GM12878 (cell line): Measurements from ENCODE around the gene NISCH. TPM values are rescaled to one million over a fixed set of nuclear protein-coding genes. Genes with fewer than 3 reads are reported as not detected.

Experiments used
- ATAC-seq: fragments of 200-7000 bp; cut with Tn5 transposase; 3 replicates; pipeline ENCODE4 v1.9.1; 2020; ENCODE audit warnings: mild to moderate bottlenecking, moderate library complexity
- BruUV-seq: library from RNA; stranded (reverse); fragments of 400-500 nt; replicated peaks from 2 replicates; lab custom pipeline; 2021; lab: Mats Ljungman, UMichigan
- CTCF ChIA-PET: fragments of 300-600 bp; sonication (Branson Sonifier 250); formaldehyde crosslinking; extraction: SDS; loops from one replicate; lab custom pipeline; 2021; ENCODE audit warnings: inconsistent platforms; lab: Yijun Ruan, JAX
- POLR2A ChIA-PET: fragments of 350-600 bp; formaldehyde crosslinking; extraction: SDS; loops from one replicate; lab custom pipeline; 2021; ENCODE audit warnings: inconsistent platforms; lab: Charles Lee
- RAD21 ChIA-PET: fragments of 300-600 bp; sonication (Branson Sonifier 250); formaldehyde crosslinking; loops from one replicate; lab custom pipeline; 2023; ENCODE audit warnings: antibody characterized with exemption; ENCODE audit not compliant: unreplicated experiment; lab: Charles Lee
- SMC1A ChIA-PET: fragments of 300-600 bp; sonication (Branson Sonifier 250); formaldehyde crosslinking; loops from one replicate; lab custom pipeline; 2023; ENCODE audit not compliant: unreplicated experiment, uncharacterized antibody; lab: Charles Lee
- DNase-seq: peaks from one replicate; pipeline ENCODE4 v3.0.0-alpha.2; 2011; ENCODE audit warnings: low read depth, low spot score
- FAIRE-seq: peaks from 3 replicates; lab custom pipeline; 2011; peaks lifted over from hg19 to GRCh38; lab: Jason Lieb, UNC
- H2AFZ ChIP-seq: 2 replicates; pipeline ENCODE4 v1.6.0; 2011; ENCODE audit warnings: low read depth, low read length, control low read depth; ENCODE audit not compliant: control insufficient read depth
- H3K27ac ChIP-seq: 2 replicates; pipeline ENCODE4 v1.5.1; 2011; ENCODE audit warnings: control low read depth; ENCODE audit not compliant: control insufficient read depth, insufficient read depth
- H3K27me3 ChIP-seq, 2 experiments: replicated peaks in 1 of 2; 2 replicates each; pipeline versions ENCODE4 v1.6.0 to v1.6.1; 2011; ENCODE audit warnings: low read length in 1 of 2; ENCODE audit not compliant: control insufficient read depth in 2 of 2, insufficient read depth in 2 of 2
- H3K36me3 ChIP-seq, 2 experiments: 2 replicates each; pipeline ENCODE4 v1.5.1; 2011; ENCODE audit warnings: low read length in 1 of 2; ENCODE audit not compliant: control insufficient read depth in 2 of 2, insufficient read depth in 2 of 2
- H3K4me1 ChIP-seq: 2 replicates; pipeline ENCODE4 v1.6.1; 2011; ENCODE audit warnings: mild to moderate bottlenecking, low read length, moderate library complexity, mixed read lengths; ENCODE audit not compliant: control insufficient read depth, insufficient read depth
- H3K4me2 ChIP-seq: 2 replicates; pipeline ENCODE4 v1.6.0; 2011; ENCODE audit warnings: control low read depth; ENCODE audit not compliant: control insufficient read depth, insufficient read depth
- H3K4me3 ChIP-seq: fragments of 200-600 bp; sonication (generic); 2 replicates; pipeline ENCODE4 v1.5.1; 2016
- H3K79me2 ChIP-seq: 2 replicates; pipeline ENCODE4 v1.6.0; 2011; ENCODE audit warnings: low read length; ENCODE audit not compliant: control insufficient read depth, insufficient read depth
- H3K9ac ChIP-seq: 2 replicates; pipeline ENCODE4 v1.8.0; 2011; ENCODE audit warnings: low read length, control low read depth, mixed read lengths; ENCODE audit not compliant: control insufficient read depth, insufficient read depth
- H3K9me3 ChIP-seq: replicated peaks from 3 replicates; pipeline ENCODE4 v1.5.1; 2011; ENCODE audit warnings: mild to moderate bottlenecking, low read length; ENCODE audit not compliant: control insufficient read depth, insufficient read depth
- H4K20me1 ChIP-seq: 2 replicates; pipeline ENCODE4 v1.6.0; 2011; ENCODE audit not compliant: control insufficient read depth, insufficient read depth
- BMI1 ChIP-seq: fragments of 450-650 bp; IDR thresholded peaks from 2 replicates; pipeline ENCODE4 v1.6.1; 2016; ENCODE audit warnings: mild to moderate bottlenecking, moderate library complexity, borderline replicate concordance
- JUNB ChIP-seq: IDR thresholded peaks from 2 replicates; pipeline ENCODE4 v1.6.1; 2016; ENCODE audit warnings: antibody characterized with exemption, mild to moderate bottlenecking
- MTA3 ChIP-seq: IDR thresholded peaks from 2 replicates; pipeline ENCODE4 v1.6.1; 2012; ENCODE audit warnings: low read length, inconsistent platforms, borderline replicate concordance
- NBN ChIP-seq: fragments of 450-650 bp; IDR thresholded peaks from 2 replicates; pipeline ENCODE4 v1.6.1; 2016
- PAX8 ChIP-seq: fragments of 450-650 bp; IDR thresholded peaks from 2 replicates; pipeline ENCODE4 v1.6.1; 2017; ENCODE audit warnings: mild to moderate bottlenecking, moderate library complexity
- PBX3 ChIP-seq: IDR thresholded peaks from 2 replicates; pipeline ENCODE4 v1.6.1; 2011; ENCODE audit warnings: mild to moderate bottlenecking, low read depth, low read length, moderate library complexity; ENCODE audit not compliant: insufficient replicate concordance
- RAD51 ChIP-seq: fragments of 450-650 bp; IDR thresholded peaks from 2 replicates; pipeline ENCODE4 v1.6.1; 2016; ENCODE audit warnings: moderate library complexity, mild to moderate bottlenecking, inconsistent platforms
- SIN3A ChIP-seq: IDR thresholded peaks from 2 replicates; pipeline ENCODE4 v1.6.1; 2012; ENCODE audit warnings: low read depth, low read length, improper control_type of control experiment
- ZNF24 ChIP-seq: fragments of 450-650 bp; IDR thresholded peaks from 2 replicates; pipeline ENCODE4 v1.6.1; 2017; ENCODE audit warnings: antibody characterized with exemption, mild to moderate bottlenecking
- WGBS: methylation state at CpG from one replicate; pipeline ENCODE4 v1.1.6; 2016; ENCODE audit warnings: low lambda C conversion rate; ENCODE audit not compliant: insufficient replicate concordance, insufficient coverage; ENCODE audit errors: missing lambda C conversion rate; 5-methylcytosine and 5-hydroxymethylcytosine counted together
- in situ Hi-C: fragments of 300-500 bp; cut with MboI; formaldehyde crosslinking; loops from 9 replicates; pipeline ENCODE4 v1.14.3; 2018; ENCODE audit warnings: mixed read lengths
- intact Hi-C: fragments of 100-400 bp; cut with micrococcal nuclease; formaldehyde crosslinking; loops from one replicate; pipeline ENCODE4 v1.14.2; 2022; ENCODE audit not compliant: unreplicated experiment
- polyA plus RNA-seq, 11 experiments: library from polyadenylated mRNA; depleted of rRNA in 4 of 11; unstranded in 6 of 11; stranded (reverse) in 5 of 11; fragments of >200 nt; fragmentation: Nextera tagmentation in 4 of 11; fragmentation: Illumina TruSeq in 1 of 11; extraction: Ambion mirVana in 4 of 11; extraction: Trizol in 1 of 11; gene quantifications; 1 replicate in 1 of 11; 2 replicates in 10 of 11; pipeline versions ENCODE4 v1.2.1 to v1.2.3, GENCODE V29; 2011 to 2016; ENCODE audit warnings: inconsistent platforms in 2 of 11, missing spikeins in 2 of 11, low read depth in 1 of 11
- total RNA-seq, 4 experiments: library from RNA; depleted of rRNA in 3 of 4; stranded (reverse); fragments of >200 nt in 3 of 4; fragmentation: Illumina TruSeq in 1 of 4; extraction: Trizol in 1 of 4; gene quantifications; 2 replicates each; pipeline versions ENCODE4 v1.2.1 to v1.2.3, GENCODE V29; 2013 to 2021
- TF ChIP-seq, protein P1 (sequence below): fragments of 450-650 bp; IDR thresholded peaks from 2 replicates; pipeline ENCODE4 v1.6.1; 2017; ENCODE audit warnings: mild to moderate bottlenecking, moderate library complexity

Gene NISCH
- total and polyA plus RNA-seq, 10 of the 15 experiments (the other 5 are each of a cell fraction or from before 2014, with no cell fraction given), result 0.76 to 52.5 (median 24.6) TPM

DNA sequence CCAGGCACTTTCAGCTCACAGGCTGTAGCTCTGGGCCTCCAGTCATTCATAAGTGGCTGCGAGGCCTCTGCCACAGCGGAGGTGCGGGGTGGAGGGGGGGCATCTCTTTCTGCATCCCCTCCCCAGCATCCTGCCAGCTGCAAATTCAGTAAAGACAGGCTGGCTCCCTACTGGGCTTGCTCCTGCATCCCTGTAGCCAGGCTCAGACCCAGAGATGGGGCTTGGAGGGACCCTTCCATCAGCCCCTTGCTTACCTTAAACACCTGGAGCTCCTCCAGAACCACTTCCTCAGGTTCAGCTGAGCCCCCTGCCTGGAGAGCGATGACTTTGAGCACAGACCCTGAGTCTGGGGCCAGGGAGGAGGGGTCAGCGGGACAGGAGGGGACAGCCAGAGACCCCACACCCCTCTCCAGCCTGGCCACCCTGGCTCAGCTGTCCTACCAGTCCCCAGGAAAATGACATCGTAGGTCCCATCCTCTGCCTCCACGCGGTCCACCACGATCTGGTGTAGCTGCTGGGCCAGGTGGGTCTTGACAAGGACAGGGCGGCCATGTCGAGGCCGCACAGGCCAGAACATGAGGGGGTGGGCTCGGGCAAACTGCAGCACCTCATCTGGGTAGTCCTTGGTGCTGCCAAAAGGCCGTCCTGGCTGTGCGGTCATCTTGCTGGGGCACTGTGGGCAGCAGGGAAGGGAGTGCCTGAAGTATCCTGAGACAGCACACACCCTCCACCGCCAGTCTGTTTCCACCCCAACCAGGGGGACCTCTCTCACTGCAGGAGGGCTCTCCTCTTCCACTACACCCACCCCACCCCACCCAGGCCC is 15.8 kb upstream of the NISCH start:
- no peak for TF ChIP-seq BMI1
- Histone ChIP-seq H3K79me2 (no peaks in the 10 kb centered on the region), H3K9ac (no peak overlapping the region), H3K4me2 (no peak overlapping the region), H3K9me3 (no peaks in the 10 kb centered on the region), H3K27ac (no peak overlapping the region), H3K27me3 (no peaks in the 10 kb centered on the region), H3K4me3 (no peak overlapping the region), H3K4me1 (no peaks in the 10 kb centered on the region), H3K36me3 (no peaks in the 10 kb centered on the region), H4K20me1 (no peaks in the 10 kb centered on the region), H2AFZ (no peak overlapping the region)
- SMC1A ChIA-PET, result no interaction called here
- FAIRE-seq (no peak), ATAC-seq (no peak), DNase-seq (no peak)
- POLR2A ChIA-PET, result interaction anchor here (0.9 kb wide), 1 partner anchor 13 kb away, joined by 5 read pairs; no protein-coding TSS in a partner anchor
- RAD21 ChIA-PET, result interaction anchor here (1.0 kb wide), 1 partner anchor 9 kb away, joined by 4 read pairs; no protein-coding TSS in a partner anchor
- no TSS peak for BruUV-seq
- WGBS, result 50% methylated on average over 16 of the region's 16 CpGs
- in situ Hi-C loops, result no loop called here
- CTCF ChIA-PET, result interaction anchor here (0.6 to 1.3 kb wide), 3 partner anchors 9 to 100 kb away, joined by 5 to 6 read pairs (median 6); no protein-coding TSS in a partner anchor
- intact Hi-C loops, result no loop called here

DNA sequence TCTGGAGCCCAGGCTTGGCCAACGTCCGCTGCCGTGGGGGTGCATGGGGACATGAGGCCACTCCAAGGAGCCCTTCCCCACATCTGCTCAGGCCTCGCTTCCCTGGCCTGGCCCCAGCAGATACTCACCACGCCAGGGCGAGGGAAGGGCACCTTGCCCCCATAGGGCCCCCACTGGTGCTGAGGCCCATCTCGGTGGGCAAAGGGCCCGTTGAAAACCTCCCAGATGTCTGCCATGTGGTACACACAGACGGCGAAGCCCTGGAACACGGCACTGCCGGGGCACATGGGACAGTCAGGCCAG is 15.2 kb upstream of the NISCH start:
- ATAC-seq (no peak), FAIRE-seq (no peak), DNase-seq (no peak)
- RAD21 ChIA-PET, result no interaction called here
- CTCF ChIA-PET, result no interaction called here
- no TSS peak for BruUV-seq
- in situ Hi-C loops (no loop called here), intact Hi-C loops (no loop called here)
- Histone ChIP-seq H3K36me3 (no peaks in the 10 kb centered on the region), H3K27ac (no peak overlapping the region), H3K27me3 (no peaks in the 10 kb centered on the region), H3K79me2 (no peaks in the 10 kb centered on the region), H3K9me3 (no peaks in the 10 kb centered on the region), H4K20me1 (no peaks in the 10 kb centered on the region), H3K4me1 (no peaks in the 10 kb centered on the region), H3K4me2 (no peak overlapping the region), H3K9ac (no peak overlapping the region), H3K4me3 (no peak overlapping the region), H2AFZ (no peak overlapping the region)
- SMC1A ChIA-PET, result no interaction called here
- POLR2A ChIA-PET, result no interaction called here
- WGBS, result 28% methylated on average over 8 of the region's 12 CpGs
- TF ChIP-seq PAX8, result no peak
- TF ChIP-seq MTA3, result no peak
- TF ChIP-seq RAD51, result no peak
- no peak for TF ChIP-seq PBX3
- TF ChIP-seq NBN, result no peak
- TF ChIP-seq ZNF24, result no peak
- TF ChIP-seq, protein P1, sequence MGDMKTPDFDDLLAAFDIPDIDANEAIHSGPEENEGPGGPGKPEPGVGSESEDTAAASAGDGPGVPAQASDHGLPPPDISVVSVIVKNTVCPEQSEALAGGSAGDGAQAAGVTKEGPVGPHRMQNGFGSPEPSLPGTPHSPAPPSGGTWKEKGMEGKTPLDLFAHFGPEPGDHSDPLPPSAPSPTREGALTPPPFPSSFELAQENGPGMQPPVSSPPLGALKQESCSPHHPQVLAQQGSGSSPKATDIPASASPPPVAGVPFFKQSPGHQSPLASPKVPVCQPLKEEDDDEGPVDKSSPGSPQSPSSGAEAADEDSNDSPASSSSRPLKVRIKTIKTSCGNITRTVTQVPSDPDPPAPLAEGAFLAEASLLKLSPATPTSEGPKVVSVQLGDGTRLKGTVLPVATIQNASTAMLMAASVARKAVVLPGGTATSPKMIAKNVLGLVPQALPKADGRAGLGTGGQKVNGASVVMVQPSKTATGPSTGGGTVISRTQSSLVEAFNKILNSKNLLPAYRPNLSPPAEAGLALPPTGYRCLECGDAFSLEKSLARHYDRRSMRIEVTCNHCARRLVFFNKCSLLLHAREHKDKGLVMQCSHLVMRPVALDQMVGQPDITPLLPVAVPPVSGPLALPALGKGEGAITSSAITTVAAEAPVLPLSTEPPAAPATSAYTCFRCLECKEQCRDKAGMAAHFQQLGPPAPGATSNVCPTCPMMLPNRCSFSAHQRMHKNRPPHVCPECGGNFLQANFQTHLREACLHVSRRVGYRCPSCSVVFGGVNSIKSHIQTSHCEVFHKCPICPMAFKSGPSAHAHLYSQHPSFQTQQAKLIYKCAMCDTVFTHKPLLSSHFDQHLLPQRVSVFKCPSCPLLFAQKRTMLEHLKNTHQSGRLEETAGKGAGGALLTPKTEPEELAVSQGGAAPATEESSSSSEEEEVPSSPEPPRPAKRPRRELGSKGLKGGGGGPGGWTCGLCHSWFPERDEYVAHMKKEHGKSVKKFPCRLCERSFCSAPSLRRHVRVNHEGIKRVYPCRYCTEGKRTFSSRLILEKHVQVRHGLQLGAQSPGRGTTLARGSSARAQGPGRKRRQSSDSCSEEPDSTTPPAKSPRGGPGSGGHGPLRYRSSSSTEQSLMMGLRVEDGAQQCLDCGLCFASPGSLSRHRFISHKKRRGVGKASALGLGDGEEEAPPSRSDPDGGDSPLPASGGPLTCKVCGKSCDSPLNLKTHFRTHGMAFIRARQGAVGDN, result no peak
- no peak for TF ChIP-seq SIN3A
- TF ChIP-seq JUNB, result no peak
